PC-3 (cell line): ENCODE data around the gene TMEM86B.

ENCODE experiments used
- EZH2phosphoT487 ChIP-seq: fragments of 300-600 bp; sonication (generic); IDR thresholded peaks from 2 replicates; pipeline ENCODE4 v1.6.1; 2018; ENCODE audit warnings: mild to moderate bottlenecking, antibody characterized with exemption, low read length, borderline replicate concordance
- TF ChIP-seq, protein P1 (sequence below): fragments of 300-600 bp; sonication (generic); conservative IDR thresholded peaks from 2 replicates; pipeline ENCODE4 v1.5.1; 2017; ENCODE audit warnings: antibody characterized with exemption, low read depth, mild to moderate bottlenecking, low read length

GRCh38 chr19:55241143-55241934 is 12.8 kb upstream of the TMEM86B start:
- TF ChIP-seq, protein P1, sequence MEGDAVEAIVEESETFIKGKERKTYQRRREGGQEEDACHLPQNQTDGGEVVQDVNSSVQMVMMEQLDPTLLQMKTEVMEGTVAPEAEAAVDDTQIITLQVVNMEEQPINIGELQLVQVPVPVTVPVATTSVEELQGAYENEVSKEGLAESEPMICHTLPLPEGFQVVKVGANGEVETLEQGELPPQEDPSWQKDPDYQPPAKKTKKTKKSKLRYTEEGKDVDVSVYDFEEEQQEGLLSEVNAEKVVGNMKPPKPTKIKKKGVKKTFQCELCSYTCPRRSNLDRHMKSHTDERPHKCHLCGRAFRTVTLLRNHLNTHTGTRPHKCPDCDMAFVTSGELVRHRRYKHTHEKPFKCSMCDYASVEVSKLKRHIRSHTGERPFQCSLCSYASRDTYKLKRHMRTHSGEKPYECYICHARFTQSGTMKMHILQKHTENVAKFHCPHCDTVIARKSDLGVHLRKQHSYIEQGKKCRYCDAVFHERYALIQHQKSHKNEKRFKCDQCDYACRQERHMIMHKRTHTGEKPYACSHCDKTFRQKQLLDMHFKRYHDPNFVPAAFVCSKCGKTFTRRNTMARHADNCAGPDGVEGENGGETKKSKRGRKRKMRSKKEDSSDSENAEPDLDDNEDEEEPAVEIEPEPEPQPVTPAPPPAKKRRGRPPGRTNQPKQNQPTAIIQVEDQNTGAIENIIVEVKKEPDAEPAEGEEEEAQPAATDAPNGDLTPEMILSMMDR = no peak
- no peak for TF ChIP-seq EZH2phosphoT487
